Lower lobe of right lung (tissue), 2 donors: ENCODE measurements around the gene DUSP28. TPM values are rescaled to one million over a fixed set of nuclear protein-coding genes. Genes with fewer than 3 reads are reported as not detected.

Source experiments
- ATAC-seq, 2 donors: fragments of 200-7000 bp; cut with Tn5 transposase; one replicate each; pipeline ENCODE4 v1.9.1; 2020 to 2022; ENCODE audit warnings: mild to moderate bottlenecking in 2 of 2, moderate library complexity in 2 of 2
- DNase-seq: peaks from one replicate; pipeline ENCODE4 v3.0.0-alpha.2; 2020
- H3K27ac ChIP-seq: fragments of 200-600 bp; one replicate; pipeline ENCODE4 v1.8.0; 2022
- H3K27me3 ChIP-seq: fragments of 200-600 bp; one replicate; pipeline ENCODE4 v1.8.0; 2022; ENCODE audit warnings: low read depth
- H3K36me3 ChIP-seq: fragments of 200-600 bp; one replicate; pipeline ENCODE4 v1.8.0; 2022; ENCODE audit warnings: mild to moderate bottlenecking
- H3K4me1 ChIP-seq: fragments of 200-600 bp; one replicate; pipeline ENCODE4 v1.8.0; 2022
- H3K4me3 ChIP-seq: fragments of 200-600 bp; one replicate; pipeline ENCODE4 v1.8.0; 2022; ENCODE audit warnings: mild to moderate bottlenecking
- H3K9me3 ChIP-seq: fragments of 200-600 bp; one replicate; pipeline ENCODE4 v1.8.0; 2022
- intact Hi-C: fragments of 100-400 bp; cut with DNase I; formaldehyde crosslinking; loops from one replicate; pipeline ENCODE4 v1.11.0; 2022
- total RNA-seq: library from RNA; stranded (reverse); fragmentation: NEBNext Ultra II Directional; extraction: Animal tissue kit (Norgen Biotek cat#: 25700); gene quantifications from one replicate; pipeline ENCODE4 v1.2.1, GENCODE V29; 2021
- TF ChIP-seq, protein P1 (sequence below): fragments of 200-600 bp; IDR thresholded peaks from one replicate; pipeline ENCODE4 v1.8.0; 2022; ENCODE audit warnings: antibody characterized with exemption, mild to moderate bottlenecking
- donor health status: DM: no; HTN: yes; CAD: no; lungs with severe emphysema.

The DUSP28 gene
- total RNA-seq, 1 donor from 2014 or later = 5.7 TPM

DNA sequence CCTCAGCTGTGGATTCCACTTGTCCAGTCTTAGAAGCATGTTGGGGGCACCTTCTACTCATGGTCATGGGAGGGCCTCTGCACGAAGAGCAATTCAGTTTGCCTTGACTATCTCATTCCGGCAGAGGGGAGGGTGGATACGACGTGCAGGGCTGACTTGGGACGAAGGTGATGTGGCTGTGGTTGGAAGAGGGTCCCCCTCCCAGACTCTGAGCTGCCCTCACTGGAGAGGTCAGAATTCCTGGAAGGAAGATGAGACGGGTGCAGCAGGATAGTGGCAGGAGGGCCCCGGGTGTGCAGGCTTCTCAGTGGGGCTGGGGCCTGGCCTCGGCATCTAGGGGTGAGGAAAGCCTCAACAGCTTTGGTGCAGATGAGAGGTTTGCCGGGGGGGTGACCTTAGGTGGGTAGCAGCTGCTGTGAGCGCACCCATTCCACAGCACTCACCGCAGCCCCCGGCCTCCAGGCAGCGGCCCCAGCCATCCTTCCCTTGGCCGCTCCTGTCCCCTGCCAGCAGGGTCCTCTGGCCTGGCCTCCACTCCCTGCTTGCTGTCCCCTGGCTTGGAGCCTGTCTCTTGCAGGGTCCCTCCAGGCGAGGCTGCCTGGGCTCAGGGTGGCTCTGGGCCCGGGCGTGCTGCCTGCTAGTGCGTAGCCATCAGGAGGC, 11.3 kb downstream of the DUSP28 start:
- Histone ChIP-seq H3K27me3 (no peaks in the 10 kb centered on the region), H3K36me3 (peaks cover 45% of the 10 kb centered on the region), H3K4me1 (peaks cover 31% of the 10 kb centered on the region), H3K9me3 (no peaks in the 10 kb centered on the region), H3K4me3 (no peak overlapping the region), H3K27ac (no peak overlapping the region)
- DNase-seq = peak; percentile 27
- intact Hi-C loops = no loop called here
- ATAC-seq = no peak
- TF ChIP-seq, protein P1, sequence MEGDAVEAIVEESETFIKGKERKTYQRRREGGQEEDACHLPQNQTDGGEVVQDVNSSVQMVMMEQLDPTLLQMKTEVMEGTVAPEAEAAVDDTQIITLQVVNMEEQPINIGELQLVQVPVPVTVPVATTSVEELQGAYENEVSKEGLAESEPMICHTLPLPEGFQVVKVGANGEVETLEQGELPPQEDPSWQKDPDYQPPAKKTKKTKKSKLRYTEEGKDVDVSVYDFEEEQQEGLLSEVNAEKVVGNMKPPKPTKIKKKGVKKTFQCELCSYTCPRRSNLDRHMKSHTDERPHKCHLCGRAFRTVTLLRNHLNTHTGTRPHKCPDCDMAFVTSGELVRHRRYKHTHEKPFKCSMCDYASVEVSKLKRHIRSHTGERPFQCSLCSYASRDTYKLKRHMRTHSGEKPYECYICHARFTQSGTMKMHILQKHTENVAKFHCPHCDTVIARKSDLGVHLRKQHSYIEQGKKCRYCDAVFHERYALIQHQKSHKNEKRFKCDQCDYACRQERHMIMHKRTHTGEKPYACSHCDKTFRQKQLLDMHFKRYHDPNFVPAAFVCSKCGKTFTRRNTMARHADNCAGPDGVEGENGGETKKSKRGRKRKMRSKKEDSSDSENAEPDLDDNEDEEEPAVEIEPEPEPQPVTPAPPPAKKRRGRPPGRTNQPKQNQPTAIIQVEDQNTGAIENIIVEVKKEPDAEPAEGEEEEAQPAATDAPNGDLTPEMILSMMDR = no peak

DNA sequence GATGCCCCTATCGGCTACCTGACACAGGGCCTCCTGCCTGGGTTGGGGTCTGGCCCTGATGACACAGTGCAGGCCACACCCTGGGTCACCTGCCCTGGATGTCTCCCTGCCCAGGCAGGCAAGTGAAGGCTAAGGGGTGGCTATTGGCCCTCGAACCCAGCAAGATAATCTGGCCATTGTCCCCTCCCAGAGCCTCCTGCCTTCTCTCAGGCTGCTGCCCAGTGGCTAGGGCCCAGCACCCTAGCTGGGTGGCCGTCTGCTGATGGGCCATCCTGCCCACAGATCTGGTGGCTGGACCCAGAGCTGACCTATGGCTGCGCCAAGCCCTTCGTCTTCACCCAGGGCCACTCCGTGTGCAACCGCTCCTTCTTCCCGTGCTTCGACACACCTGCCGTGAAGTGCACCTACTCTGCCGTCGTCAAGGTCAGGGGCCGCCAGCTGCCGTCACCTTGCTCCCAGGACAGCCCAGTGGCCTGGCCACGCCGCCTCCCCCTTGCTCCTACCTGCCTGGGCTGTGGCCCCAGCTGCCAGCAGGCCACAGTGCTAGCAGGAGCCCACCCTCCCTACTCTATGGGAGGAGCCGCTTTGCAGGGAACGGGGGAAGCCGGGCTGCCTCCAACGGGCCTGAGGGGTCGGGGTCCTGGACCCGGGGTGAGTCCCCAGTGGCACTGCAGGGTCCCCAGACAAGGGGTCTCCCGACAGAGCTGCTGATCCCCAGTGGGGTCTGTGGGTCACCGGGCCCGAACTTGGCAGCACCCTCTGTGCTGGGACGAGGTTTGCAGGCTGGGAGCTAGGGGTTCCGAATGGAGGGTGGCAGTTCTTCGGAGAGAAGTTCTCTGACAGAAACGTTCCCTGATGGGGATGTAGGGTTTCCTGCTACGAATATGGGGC, 12.2 kb downstream of the DUSP28 start:
- H3K4me3 ChIP-seq = no peak overlapping the region
- DNase-seq = peak; percentile 41
- H3K9me3 ChIP-seq = no peaks in the 10 kb centered on the region
- no peak for ATAC-seq
- peaks cover 22% of the 10 kb centered on the region for H3K4me1 ChIP-seq
- TF ChIP-seq, protein P1 = no peak
- H3K27me3 ChIP-seq = no peaks in the 10 kb centered on the region
- peaks cover 54% of the 10 kb centered on the region for H3K36me3 ChIP-seq
- intact Hi-C loops = no loop called here
- no peak overlapping the region for H3K27ac ChIP-seq

DNA sequence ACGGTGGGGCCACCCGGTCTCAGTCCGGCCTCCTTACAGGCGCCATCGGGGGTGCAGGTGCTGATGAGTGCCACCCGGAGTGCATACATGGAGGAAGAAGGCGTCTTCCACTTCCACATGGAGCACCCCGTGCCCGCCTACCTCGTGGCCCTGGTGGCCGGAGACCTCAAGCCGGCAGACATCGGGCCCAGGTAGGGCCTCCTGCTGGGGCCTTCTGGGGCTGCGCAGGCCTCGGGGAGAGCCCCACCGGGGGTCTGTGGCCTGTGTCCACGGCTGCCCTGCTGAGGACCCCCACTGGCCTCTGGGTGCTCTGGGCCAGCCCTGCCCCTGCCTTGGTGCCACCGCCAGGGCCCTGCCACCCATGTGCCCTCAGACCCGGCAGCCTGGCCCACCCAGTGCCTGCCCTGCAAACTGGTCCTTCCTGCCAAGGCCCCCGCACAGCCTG, 12.9 kb downstream of the DUSP28 start:
- Histone ChIP-seq H3K27me3 (no peaks in the 10 kb centered on the region), H3K36me3 (peaks cover 61% of the 10 kb centered on the region), H3K9me3 (no peaks in the 10 kb centered on the region), H3K4me1 (peaks cover 24% of the 10 kb centered on the region), H3K4me3 (no peak overlapping the region), H3K27ac (no peak overlapping the region)
- no peak for ATAC-seq
- intact Hi-C loops = no loop called here
- DNase-seq = peak; percentile 47
- TF ChIP-seq, protein P1 = no peak

DNA sequence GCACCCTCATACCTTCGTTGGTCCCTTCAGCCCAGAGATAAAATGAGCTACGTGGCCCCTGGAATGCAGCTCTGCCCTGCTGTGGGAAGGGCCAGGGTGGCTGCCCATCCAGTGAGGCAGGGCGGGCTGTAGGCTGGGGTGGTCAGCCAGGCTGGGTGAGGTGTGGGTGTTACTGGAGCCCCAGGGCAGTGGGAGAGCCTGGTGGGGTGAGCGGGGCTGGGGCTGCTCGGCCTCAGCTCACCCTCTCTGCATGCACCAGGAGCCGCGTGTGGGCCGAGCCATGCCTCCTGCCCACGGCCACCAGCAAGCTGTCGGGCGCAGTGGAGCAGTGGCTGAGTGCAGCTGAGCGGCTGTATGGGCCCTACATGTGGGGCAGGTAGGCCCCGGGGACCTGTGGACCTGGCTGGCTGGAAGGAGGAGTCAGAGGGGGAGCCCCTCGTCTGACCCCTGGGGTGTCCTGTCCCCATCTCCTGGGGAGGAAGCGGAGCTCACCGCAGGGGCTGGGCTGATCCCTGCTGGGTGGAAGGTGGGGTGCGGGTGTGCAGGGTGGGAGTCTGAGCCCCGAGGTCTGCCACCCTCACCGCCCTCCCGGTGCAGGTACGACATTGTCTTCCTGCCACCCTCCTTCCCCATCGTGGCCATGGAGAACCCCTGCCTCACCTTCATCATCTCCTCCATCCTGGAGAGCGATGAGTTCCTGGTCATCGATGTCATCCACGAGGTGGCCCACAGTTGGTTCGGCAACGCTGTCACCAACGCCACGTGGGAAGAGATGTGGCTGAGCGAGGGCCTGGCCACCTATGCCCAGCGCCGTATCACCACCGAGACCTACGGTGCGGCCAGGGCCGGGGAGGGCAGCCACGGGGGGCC, 13.6 kb downstream of the DUSP28 start:
- Histone ChIP-seq H3K9me3 (no peaks in the 10 kb centered on the region), H3K4me1 (peaks cover 31% of the 10 kb centered on the region), H3K4me3 (no peak overlapping the region), H3K27me3 (no peaks in the 10 kb centered on the region), H3K36me3 (peaks cover 65% of the 10 kb centered on the region), H3K27ac (no peak overlapping the region)
- intact Hi-C loops = no loop called here
- peak; percentile 41 for DNase-seq
- TF ChIP-seq, protein P1 = no peak
- no peak for ATAC-seq

DNA sequence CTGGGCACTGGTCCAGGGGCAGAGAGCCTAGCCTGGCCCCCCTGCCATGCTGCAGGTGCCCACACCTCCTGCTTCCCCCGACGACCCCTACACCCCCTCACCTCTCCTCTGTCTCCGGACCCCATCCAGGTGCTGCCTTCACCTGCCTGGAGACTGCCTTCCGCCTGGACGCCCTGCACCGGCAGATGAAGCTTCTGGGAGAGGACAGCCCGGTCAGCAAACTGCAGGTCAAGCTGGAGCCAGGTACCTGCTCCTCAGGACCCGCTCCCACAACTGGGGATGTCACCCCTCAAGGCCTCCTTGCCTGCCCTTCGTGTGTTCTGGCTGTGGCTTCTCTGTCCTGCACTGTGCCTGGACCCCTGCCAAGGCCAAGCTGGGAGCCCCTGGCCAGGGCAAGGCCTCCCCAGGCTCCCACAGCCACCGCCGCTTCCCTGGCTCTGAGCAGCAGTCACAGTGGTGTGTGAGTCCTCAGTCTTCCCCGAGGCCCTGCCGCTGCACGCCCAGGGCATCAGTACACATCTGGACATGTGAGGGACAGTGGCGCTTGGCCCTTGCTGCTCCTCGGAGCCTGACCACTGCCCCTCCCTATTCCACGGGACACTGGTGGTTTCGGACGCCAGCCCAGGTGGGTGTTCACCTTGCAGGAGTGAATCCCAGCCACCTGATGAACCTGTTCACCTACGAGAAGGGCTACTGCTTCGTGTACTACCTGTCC, 14.4 kb downstream of the DUSP28 start:
- intact Hi-C loops = no loop called here

More for the DNA sequence above, 14.4 kb downstream of the DUSP28 start:
- H3K4me1 ChIP-seq = peaks cover 36% of the 10 kb centered on the region
- no peaks in the 10 kb centered on the region for H3K9me3 ChIP-seq
- TF ChIP-seq, protein P1 = no peak
- no peak overlapping the region for H3K27ac ChIP-seq
- no peaks in the 10 kb centered on the region for H3K27me3 ChIP-seq
- no peak overlapping the region for H3K4me3 ChIP-seq
- ATAC-seq (no peak), DNase-seq (peak; percentile 46)
- H3K36me3 ChIP-seq = peaks cover 65% of the 10 kb centered on the region
